Fibroblast of villous mesenchyme (primary cell): ENCODE measurements around the gene ABCF3. TPM values are rescaled to one million over a fixed set of nuclear protein-coding genes. Genes with fewer than 3 reads are reported as not detected.
A peak's percentile ranks its signal among the peaks of the same experiment; 100 is the strongest.

Source experiments
- DNase-seq: peaks from one replicate; pipeline ENCODE4 v3.0.0-alpha.2; 2010; ENCODE audit warnings: low read depth
- H3K4me3 ChIP-seq: 2 replicates; pipeline ENCODE4 v1.5.1; 2011; ENCODE audit warnings: low read depth, mild to moderate bottlenecking, low read length
- total RNA-seq: library from RNA; depleted of rRNA; stranded (reverse); fragments of >200 nt; gene quantifications from 2 replicates; pipeline ENCODE4 v1.2.3, GENCODE V29; 2012
- TF ChIP-seq, protein P1 (sequence below): IDR thresholded peaks from 2 replicates; pipeline ENCODE4 v1.5.1; 2012; ENCODE audit warnings: low read depth, mild to moderate bottlenecking, low read length; ENCODE audit not compliant: insufficient read depth

Gene ABCF3
- total RNA-seq, 1 donor, result 51.0 TPM

- TF ChIP-seq, protein P1, sequence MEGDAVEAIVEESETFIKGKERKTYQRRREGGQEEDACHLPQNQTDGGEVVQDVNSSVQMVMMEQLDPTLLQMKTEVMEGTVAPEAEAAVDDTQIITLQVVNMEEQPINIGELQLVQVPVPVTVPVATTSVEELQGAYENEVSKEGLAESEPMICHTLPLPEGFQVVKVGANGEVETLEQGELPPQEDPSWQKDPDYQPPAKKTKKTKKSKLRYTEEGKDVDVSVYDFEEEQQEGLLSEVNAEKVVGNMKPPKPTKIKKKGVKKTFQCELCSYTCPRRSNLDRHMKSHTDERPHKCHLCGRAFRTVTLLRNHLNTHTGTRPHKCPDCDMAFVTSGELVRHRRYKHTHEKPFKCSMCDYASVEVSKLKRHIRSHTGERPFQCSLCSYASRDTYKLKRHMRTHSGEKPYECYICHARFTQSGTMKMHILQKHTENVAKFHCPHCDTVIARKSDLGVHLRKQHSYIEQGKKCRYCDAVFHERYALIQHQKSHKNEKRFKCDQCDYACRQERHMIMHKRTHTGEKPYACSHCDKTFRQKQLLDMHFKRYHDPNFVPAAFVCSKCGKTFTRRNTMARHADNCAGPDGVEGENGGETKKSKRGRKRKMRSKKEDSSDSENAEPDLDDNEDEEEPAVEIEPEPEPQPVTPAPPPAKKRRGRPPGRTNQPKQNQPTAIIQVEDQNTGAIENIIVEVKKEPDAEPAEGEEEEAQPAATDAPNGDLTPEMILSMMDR, result no peak
- H3K4me3 ChIP-seq, result no peak overlapping the region
- DNase-seq, result no peak
These were observed 36.5 kb downstream of the ABCF3 start for GRCh38 chr3:184222521-184222920.

- H3K4me3 ChIP-seq, result no peak overlapping the region
- DNase-seq, result no peak
- TF ChIP-seq, protein P1, result no peak
These were observed 37.9 kb downstream of the ABCF3 start for GRCh38 chr3:184223946-184224345.

- peak; percentile 28 for DNase-seq
- TF ChIP-seq, protein P1, result peak; percentile 79
- H3K4me3 ChIP-seq, result no peak overlapping the region
These were observed 41.5 kb downstream of the ABCF3 start for GRCh38 chr3:184227481-184227935.

- DNase-seq, result no peak
- TF ChIP-seq, protein P1, result no peak
These were observed 42.6 kb downstream of the ABCF3 start for GRCh38 chr3:184228376-184229137.

GRCh38 chr3:184229394-184230080, 43.5 kb downstream of the ABCF3 start, which contains the start of gene VWA5B2:
VWA5B2 (plus strand) TSS chr3:184229585; CDS start chr3:184230529, 944 bp downstream.
- peak within 1 kb of the TSS; percentile 34 for H3K4me3 ChIP-seq
- DNase-seq, result peak; percentile 19
- TF ChIP-seq, protein P1, result peak; percentile 10

More at GRCh38 chr3:184228376-184229137, 42.6 kb downstream of the ABCF3 start:
- no peak overlapping the region for H3K4me3 ChIP-seq

DNA sequence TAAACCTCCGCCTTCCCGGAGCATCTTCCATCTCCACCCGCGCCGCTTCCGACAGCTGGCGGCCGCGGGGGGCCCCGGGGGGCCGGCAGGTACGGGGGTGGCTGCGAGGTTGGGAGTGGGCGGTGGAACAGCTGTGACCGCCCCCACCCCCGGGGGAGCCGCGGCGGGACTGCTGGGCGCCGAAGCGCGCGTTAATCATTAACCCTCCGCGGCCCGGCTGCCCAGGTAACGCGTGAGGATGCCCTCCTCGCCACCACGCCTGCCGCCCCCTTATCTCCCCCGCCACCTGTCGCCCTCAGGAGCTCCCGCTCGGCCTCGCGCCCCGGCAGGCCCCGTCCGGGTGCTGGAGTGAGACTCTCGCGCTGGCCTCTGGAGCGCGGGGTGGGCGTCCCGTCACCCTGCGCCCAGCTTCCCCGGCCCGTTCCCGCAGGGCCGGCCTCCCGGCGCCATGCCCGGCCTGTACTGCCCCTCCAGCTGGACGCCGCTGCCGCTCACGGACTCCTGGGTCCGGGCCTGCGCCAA, 44.1 kb downstream of the ABCF3 start:
- no peak for DNase-seq
- TF ChIP-seq, protein P1, result no peak
- no peak overlapping the region for H3K4me3 ChIP-seq
